ENCODE measurements around the gene SPATA45. TPM values are rescaled to one million over a fixed set of nuclear protein-coding genes. Genes with fewer than 3 reads are reported as not detected.

Gene SPATA45
- 0.26 TPM for polyA plus RNA-seq (2013)

- CTCF ChIA-PET: interaction anchor here (0.8 to 1.3 kb wide), 3 partner anchors 10 to 40 kb away, joined by 3 read pairs; partner anchors contain the start of gene FLVCR1
Measured at GRCh38 chr1:212847549-212847948, at the start of gene SPATA45. Gene SPATA45 (minus strand): TSS chr1:212847649. CDS start chr1:212836149, 11,500 bp downstream.

GRCh38 chr1:212892108-212892507 is 44.7 kb upstream of the SPATA45 start:
- Histone ChIP-seq H3K27me3 (replicated peaks in 2 of 5; ENCODE audit: control insufficient read depth in 4 of 5, insufficient read depth in 5 of 5, low read length in 4 of 5) (no peaks in the 10 kb centered on the region), H3K4me1 (ENCODE audit: control extremely low read depth in 1 of 4, control insufficient read depth in 4 of 4, insufficient read depth in 4 of 4, low read length in 3 of 4) (no peaks in the 10 kb centered on the region), H3K4me3 (ENCODE audit: control insufficient read depth in 1 of 7, extremely low read depth in 1 of 7, insufficient read depth in 4 of 7, low read depth in 2 of 7, low read length in 6 of 7) (no peak overlapping the region), H3K36me3 (ENCODE audit: control insufficient read depth in 4 of 4, insufficient read depth in 4 of 4, low read length in 3 of 4) (peaks cover 22 to 72% (median 46%) of the 10 kb centered on the region in 4 experiments), H3K27ac (ENCODE audit: insufficient read depth in 1 of 2, low read depth in 1 of 2, low read length in 2 of 2, poor library complexity in 1 of 2, severe bottlenecking in 2 of 2) (no peak overlapping the region), H3K9me3 (ENCODE audit: control extremely low read depth in 1 of 5, control insufficient read depth in 4 of 5, insufficient read depth in 2 of 5, low read depth in 1 of 5, low read length in 4 of 5) (no peaks in the 10 kb centered on the region)
- no peak for DNase-seq
- POLR2A ChIA-PET: no interaction called here
- WGBS (ENCODE audit: insufficient coverage): no CpG with 5 or more reads among the region's 1 CpG
- CTCF ChIA-PET: interaction anchor here (0.6 kb wide), 1 partner anchor 76 kb away, joined by 3 read pairs; no protein-coding TSS in a partner anchor

More at GRCh38 chr1:212847549-212847948, at the start of gene SPATA45:
- H3K27ac ChIP-seq (ENCODE audit: insufficient read depth in 1 of 2, low read depth in 1 of 2, low read length in 2 of 2, poor library complexity in 1 of 2, severe bottlenecking in 2 of 2): no peak within 1 kb of the TSS
- H3K4me1 ChIP-seq (ENCODE audit: control extremely low read depth in 1 of 4, control insufficient read depth in 4 of 4, insufficient read depth in 4 of 4, low read length in 3 of 4): no peaks in the 10 kb centered on the region
- no peaks in the 10 kb centered on the region for H3K27me3 ChIP-seq (replicated peaks in 2 of 5; ENCODE audit: control insufficient read depth in 4 of 5, insufficient read depth in 5 of 5, low read length in 4 of 5)
- no peak within 1 kb of the TSS for H3K4me3 ChIP-seq (ENCODE audit: control insufficient read depth in 1 of 7, extremely low read depth in 1 of 7, insufficient read depth in 4 of 7, low read depth in 2 of 7, low read length in 6 of 7)
- H3K9me3 ChIP-seq (ENCODE audit: control extremely low read depth in 1 of 5, control insufficient read depth in 4 of 5, insufficient read depth in 2 of 5, low read depth in 1 of 5, low read length in 4 of 5): peaks cover 0 to 6% (median 5%) of the 10 kb centered on the region in 5 experiments
- DNase-seq: no peak
- no peaks in the 10 kb centered on the region for H3K36me3 ChIP-seq (ENCODE audit: control insufficient read depth in 4 of 4, insufficient read depth in 4 of 4, low read length in 3 of 4)
- whole genome bisulfite sequencing (ENCODE audit: insufficient coverage): 100% methylated on average over 3 of the region's 4 CpGs
- POLR2A ChIA-PET: interaction anchor here (0.6 kb wide), 1 partner anchor 941 kb away, joined by 3 read pairs; no protein-coding TSS in a partner anchor

GRCh38 chr1:212884592-212884991 is 37.1 kb upstream of the SPATA45 start:
- POLR2A ChIA-PET: no interaction called here
- no peak overlapping the region for H3K4me3 ChIP-seq (ENCODE audit: control insufficient read depth in 1 of 7, extremely low read depth in 1 of 7, insufficient read depth in 4 of 7, low read depth in 2 of 7, low read length in 6 of 7)
- WGBS (ENCODE audit: insufficient coverage): 100% methylated on average over 2 of the region's 4 CpGs
- CTCF ChIA-PET: no interaction called here
- no peaks in the 10 kb centered on the region for H3K9me3 ChIP-seq (ENCODE audit: control extremely low read depth in 1 of 5, control insufficient read depth in 4 of 5, insufficient read depth in 2 of 5, low read depth in 1 of 5, low read length in 4 of 5)
- no peaks in the 10 kb centered on the region for H3K27me3 ChIP-seq (replicated peaks in 2 of 5; ENCODE audit: control insufficient read depth in 4 of 5, insufficient read depth in 5 of 5, low read length in 4 of 5)
- no peak overlapping the region for H3K27ac ChIP-seq (ENCODE audit: insufficient read depth in 1 of 2, low read depth in 1 of 2, low read length in 2 of 2, poor library complexity in 1 of 2, severe bottlenecking in 2 of 2)
- no peak for DNase-seq
- H3K4me1 ChIP-seq (ENCODE audit: control extremely low read depth in 1 of 4, control insufficient read depth in 4 of 4, insufficient read depth in 4 of 4, low read length in 3 of 4): no peaks in the 10 kb centered on the region
- peaks cover 13 to 64% (median 31%) of the 10 kb centered on the region in 4 experiments for H3K36me3 ChIP-seq (ENCODE audit: control insufficient read depth in 4 of 4, insufficient read depth in 4 of 4, low read length in 3 of 4)

- Histone ChIP-seq H3K4me3 (ENCODE audit: control insufficient read depth in 1 of 7, extremely low read depth in 1 of 7, insufficient read depth in 4 of 7, low read depth in 2 of 7, low read length in 6 of 7) (no peak overlapping the region), H3K9me3 (ENCODE audit: control extremely low read depth in 1 of 5, control insufficient read depth in 4 of 5, insufficient read depth in 2 of 5, low read depth in 1 of 5, low read length in 4 of 5) (no peaks in the 10 kb centered on the region), H3K36me3 (ENCODE audit: control insufficient read depth in 4 of 4, insufficient read depth in 4 of 4, low read length in 3 of 4) (peaks cover 11 to 37% (median 20%) of the 10 kb centered on the region in 4 experiments), H3K27me3 (replicated peaks in 2 of 5; ENCODE audit: control insufficient read depth in 4 of 5, insufficient read depth in 5 of 5, low read length in 4 of 5) (no peaks in the 10 kb centered on the region), H3K27ac (ENCODE audit: insufficient read depth in 1 of 2, low read depth in 1 of 2, low read length in 2 of 2, poor library complexity in 1 of 2, severe bottlenecking in 2 of 2) (no peak overlapping the region), H3K4me1 (ENCODE audit: control extremely low read depth in 1 of 4, control insufficient read depth in 4 of 4, insufficient read depth in 4 of 4, low read length in 3 of 4) (no peaks in the 10 kb centered on the region)
- WGBS (ENCODE audit: insufficient coverage): 96% methylated on average over 4 of the region's 6 CpGs
- ChIA-PET POLR2A (no interaction called here), CTCF (no interaction called here)
- DNase-seq: no peak
Measured at GRCh38 chr1:212879947-212880690, 32.7 kb upstream of the SPATA45 start.

GRCh38 chr1:212878418-212878817 is 31.0 kb upstream of the SPATA45 start:
- Histone ChIP-seq H3K27me3 (replicated peaks in 2 of 5; ENCODE audit: control insufficient read depth in 4 of 5, insufficient read depth in 5 of 5, low read length in 4 of 5) (no peaks in the 10 kb centered on the region), H3K27ac (ENCODE audit: insufficient read depth in 1 of 2, low read depth in 1 of 2, low read length in 2 of 2, poor library complexity in 1 of 2, severe bottlenecking in 2 of 2) (no peak overlapping the region), H3K36me3 (ENCODE audit: control insufficient read depth in 4 of 4, insufficient read depth in 4 of 4, low read length in 3 of 4) (peaks cover 14 to 31% (median 16%) of the 10 kb centered on the region in 4 experiments), H3K4me3 (ENCODE audit: control insufficient read depth in 1 of 7, extremely low read depth in 1 of 7, insufficient read depth in 4 of 7, low read depth in 2 of 7, low read length in 6 of 7) (no peak overlapping the region), H3K9me3 (ENCODE audit: control extremely low read depth in 1 of 5, control insufficient read depth in 4 of 5, insufficient read depth in 2 of 5, low read depth in 1 of 5, low read length in 4 of 5) (no peaks in the 10 kb centered on the region), H3K4me1 (ENCODE audit: control extremely low read depth in 1 of 4, control insufficient read depth in 4 of 4, insufficient read depth in 4 of 4, low read length in 3 of 4) (no peaks in the 10 kb centered on the region)
- 100% methylated on average over 1 of the region's 6 CpGs for WGBS (ENCODE audit: insufficient coverage)
- POLR2A ChIA-PET: no interaction called here
- DNase-seq: no peak
- CTCF ChIA-PET: interaction anchor here (0.6 to 1.4 kb wide), 2 partner anchors 38 to 86 kb away, joined by 3 read pairs; no protein-coding TSS in a partner anchor

- H3K27ac ChIP-seq (ENCODE audit: insufficient read depth in 1 of 2, low read depth in 1 of 2, low read length in 2 of 2, poor library complexity in 1 of 2, severe bottlenecking in 2 of 2): no peak overlapping the region
- H3K9me3 ChIP-seq (ENCODE audit: control extremely low read depth in 1 of 5, control insufficient read depth in 4 of 5, insufficient read depth in 2 of 5, low read depth in 1 of 5, low read length in 4 of 5): no peaks in the 10 kb centered on the region
- POLR2A ChIA-PET: interaction anchor here (0.6 kb wide), 1 partner anchor 16 kb away, joined by 3 read pairs; no protein-coding TSS in a partner anchor
- H3K27me3 ChIP-seq (replicated peaks in 2 of 5; ENCODE audit: control insufficient read depth in 4 of 5, insufficient read depth in 5 of 5, low read length in 4 of 5): no peaks in the 10 kb centered on the region
- 92% methylated on average over 1 of the region's 2 CpGs for WGBS (ENCODE audit: insufficient coverage)
- CTCF ChIA-PET: interaction anchor here (1.0 kb wide), 3 partner anchors 9 to 58 kb away, joined by 3 read pairs; no protein-coding TSS in a partner anchor
- no peak overlapping the region for H3K4me3 ChIP-seq (ENCODE audit: control insufficient read depth in 1 of 7, extremely low read depth in 1 of 7, insufficient read depth in 4 of 7, low read depth in 2 of 7, low read length in 6 of 7)
- peaks cover 13 to 44% (median 28%) of the 10 kb centered on the region in 4 experiments for H3K36me3 ChIP-seq (ENCODE audit: control insufficient read depth in 4 of 4, insufficient read depth in 4 of 4, low read length in 3 of 4)
- DNase-seq: no peak
- H3K4me1 ChIP-seq (ENCODE audit: control extremely low read depth in 1 of 4, control insufficient read depth in 4 of 4, insufficient read depth in 4 of 4, low read length in 3 of 4): no peaks in the 10 kb centered on the region
Measured at GRCh38 chr1:212873518-212873917, 26.1 kb upstream of the SPATA45 start.

- CTCF ChIA-PET: interaction anchor here (1.3 kb wide), 1 partner anchor 44 kb away, joined by 4 read pairs; no protein-coding TSS in a partner anchor
- POLR2A ChIA-PET: no interaction called here
- no peaks in the 10 kb centered on the region for H3K27me3 ChIP-seq (replicated peaks in 2 of 5; ENCODE audit: control insufficient read depth in 4 of 5, insufficient read depth in 5 of 5, low read length in 4 of 5)
- no peaks in the 10 kb centered on the region for H3K9me3 ChIP-seq (ENCODE audit: control extremely low read depth in 1 of 5, control insufficient read depth in 4 of 5, insufficient read depth in 2 of 5, low read depth in 1 of 5, low read length in 4 of 5)
- no CpG with 5 or more reads among the region's 1 CpG for WGBS (ENCODE audit: insufficient coverage)
- no peak overlapping the region for H3K27ac ChIP-seq (ENCODE audit: insufficient read depth in 1 of 2, low read depth in 1 of 2, low read length in 2 of 2, poor library complexity in 1 of 2, severe bottlenecking in 2 of 2)
- peaks cover 14 to 43% (median 27%) of the 10 kb centered on the region in 4 experiments for H3K36me3 ChIP-seq (ENCODE audit: control insufficient read depth in 4 of 4, insufficient read depth in 4 of 4, low read length in 3 of 4)
- DNase-seq: no peak
- no peak overlapping the region for H3K4me3 ChIP-seq (ENCODE audit: control insufficient read depth in 1 of 7, extremely low read depth in 1 of 7, insufficient read depth in 4 of 7, low read depth in 2 of 7, low read length in 6 of 7)
- H3K4me1 ChIP-seq (ENCODE audit: control extremely low read depth in 1 of 4, control insufficient read depth in 4 of 4, insufficient read depth in 4 of 4, low read length in 3 of 4): no peaks in the 10 kb centered on the region
Measured at GRCh38 chr1:212871976-212872375, 24.5 kb upstream of the SPATA45 start.

All from common myeloid progenitor, CD34-positive (primary cell).